Measurements from ENCODE around the gene NES.

NES gene

DNA sequence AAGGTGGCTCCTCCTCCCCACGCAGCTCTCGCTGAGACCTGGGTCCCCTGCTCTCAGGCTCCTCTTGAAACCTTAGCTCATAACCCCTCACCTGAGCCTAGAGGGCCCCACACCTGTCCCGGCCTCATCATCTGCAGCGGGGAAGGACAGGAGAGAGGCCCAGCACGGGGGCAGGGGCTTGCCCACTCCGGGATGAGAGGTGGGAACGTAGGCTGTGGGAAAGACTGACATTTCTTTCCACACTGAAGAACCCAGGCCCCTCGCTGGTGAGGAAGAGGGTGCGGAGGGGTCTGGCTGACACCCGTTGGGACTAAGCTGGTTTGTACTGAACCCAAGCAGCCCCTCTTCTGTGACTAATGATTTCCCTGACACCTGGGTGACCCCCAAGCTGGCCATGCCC is 14.0 kb upstream of the NES start:
- TF ChIP-seq, protein P1, sequence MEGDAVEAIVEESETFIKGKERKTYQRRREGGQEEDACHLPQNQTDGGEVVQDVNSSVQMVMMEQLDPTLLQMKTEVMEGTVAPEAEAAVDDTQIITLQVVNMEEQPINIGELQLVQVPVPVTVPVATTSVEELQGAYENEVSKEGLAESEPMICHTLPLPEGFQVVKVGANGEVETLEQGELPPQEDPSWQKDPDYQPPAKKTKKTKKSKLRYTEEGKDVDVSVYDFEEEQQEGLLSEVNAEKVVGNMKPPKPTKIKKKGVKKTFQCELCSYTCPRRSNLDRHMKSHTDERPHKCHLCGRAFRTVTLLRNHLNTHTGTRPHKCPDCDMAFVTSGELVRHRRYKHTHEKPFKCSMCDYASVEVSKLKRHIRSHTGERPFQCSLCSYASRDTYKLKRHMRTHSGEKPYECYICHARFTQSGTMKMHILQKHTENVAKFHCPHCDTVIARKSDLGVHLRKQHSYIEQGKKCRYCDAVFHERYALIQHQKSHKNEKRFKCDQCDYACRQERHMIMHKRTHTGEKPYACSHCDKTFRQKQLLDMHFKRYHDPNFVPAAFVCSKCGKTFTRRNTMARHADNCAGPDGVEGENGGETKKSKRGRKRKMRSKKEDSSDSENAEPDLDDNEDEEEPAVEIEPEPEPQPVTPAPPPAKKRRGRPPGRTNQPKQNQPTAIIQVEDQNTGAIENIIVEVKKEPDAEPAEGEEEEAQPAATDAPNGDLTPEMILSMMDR (IDR thresholded peaks at IDR 0.05; ENCODE audit: control insufficient read depth, insufficient read depth, low read depth, low read length, missing control alignments): no peak
- no peak overlapping the region for H3K4me3 ChIP-seq (ENCODE audit: control insufficient read depth, low read depth, low read length)
- no peak for DNase-seq (ENCODE audit: low read depth)

DNA sequence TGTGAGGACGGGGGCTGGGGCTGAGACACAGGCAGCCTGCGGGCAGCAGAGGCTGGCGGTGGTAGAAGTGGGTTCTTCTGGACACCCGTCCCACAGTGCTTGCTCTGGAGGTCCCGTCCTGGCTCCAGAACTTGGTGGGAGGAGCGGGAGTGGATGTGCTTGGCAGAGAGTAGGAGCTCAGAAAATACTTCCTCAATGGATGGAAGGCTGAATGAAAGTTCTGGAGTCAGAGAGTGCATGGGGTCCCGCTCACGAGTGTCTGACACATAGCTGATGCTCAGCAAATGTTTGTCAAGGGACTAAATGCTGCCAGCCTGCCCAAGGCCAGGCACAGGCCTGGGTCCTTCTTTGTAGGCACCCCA is 13.4 kb upstream of the NES start:
- H3K4me3 ChIP-seq (ENCODE audit: control insufficient read depth, low read depth, low read length): no peak overlapping the region
- TF ChIP-seq, protein P1 (IDR thresholded peaks at IDR 0.05; ENCODE audit: control insufficient read depth, insufficient read depth, low read depth, low read length, missing control alignments): no peak
- DNase-seq (ENCODE audit: low read depth): no peak

DNA sequence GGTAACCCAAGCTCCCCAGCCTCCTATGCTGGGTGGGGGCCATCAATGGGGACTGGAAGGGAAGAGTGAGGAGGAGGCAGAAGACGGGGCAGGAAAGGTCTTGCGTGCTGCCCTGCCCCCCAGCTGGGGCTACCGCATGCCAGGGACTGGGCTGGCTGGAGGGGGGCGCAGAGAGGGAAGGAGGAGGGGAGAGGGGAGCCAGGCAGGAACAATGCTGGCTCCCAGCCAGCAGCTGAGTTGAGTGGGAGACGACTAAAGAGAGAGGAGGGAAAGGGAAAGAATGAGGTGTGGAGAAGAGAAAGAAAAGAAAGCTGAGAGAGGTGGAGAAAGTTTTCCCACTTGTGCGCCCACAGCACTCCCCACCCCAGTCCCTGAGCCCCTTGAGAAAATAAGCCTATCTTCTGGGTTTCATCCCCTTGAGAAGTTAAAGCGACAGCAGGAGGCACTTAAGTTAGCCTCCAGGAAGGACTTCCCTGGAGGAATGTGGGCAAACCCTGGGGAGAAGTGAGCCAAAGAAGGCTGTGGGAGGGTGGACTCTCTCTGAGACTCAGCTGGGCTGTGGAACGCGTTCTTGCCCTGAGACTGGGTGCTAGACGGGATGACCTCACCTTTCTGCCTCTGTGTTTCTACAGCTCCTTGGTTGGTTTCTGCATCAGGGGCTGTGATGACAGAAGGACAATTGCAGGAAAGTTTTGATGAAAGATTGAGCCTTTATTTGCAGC is 12.9 kb upstream of the NES start:
- TF ChIP-seq, protein P1 (IDR thresholded peaks at IDR 0.05; ENCODE audit: control insufficient read depth, insufficient read depth, low read depth, low read length, missing control alignments): no peak
- no peak overlapping the region; the same call in 1 of the 2 replicates for H3K4me3 ChIP-seq (ENCODE audit: control insufficient read depth, low read depth, low read length)
- no peak for DNase-seq (ENCODE audit: low read depth)

DNA sequence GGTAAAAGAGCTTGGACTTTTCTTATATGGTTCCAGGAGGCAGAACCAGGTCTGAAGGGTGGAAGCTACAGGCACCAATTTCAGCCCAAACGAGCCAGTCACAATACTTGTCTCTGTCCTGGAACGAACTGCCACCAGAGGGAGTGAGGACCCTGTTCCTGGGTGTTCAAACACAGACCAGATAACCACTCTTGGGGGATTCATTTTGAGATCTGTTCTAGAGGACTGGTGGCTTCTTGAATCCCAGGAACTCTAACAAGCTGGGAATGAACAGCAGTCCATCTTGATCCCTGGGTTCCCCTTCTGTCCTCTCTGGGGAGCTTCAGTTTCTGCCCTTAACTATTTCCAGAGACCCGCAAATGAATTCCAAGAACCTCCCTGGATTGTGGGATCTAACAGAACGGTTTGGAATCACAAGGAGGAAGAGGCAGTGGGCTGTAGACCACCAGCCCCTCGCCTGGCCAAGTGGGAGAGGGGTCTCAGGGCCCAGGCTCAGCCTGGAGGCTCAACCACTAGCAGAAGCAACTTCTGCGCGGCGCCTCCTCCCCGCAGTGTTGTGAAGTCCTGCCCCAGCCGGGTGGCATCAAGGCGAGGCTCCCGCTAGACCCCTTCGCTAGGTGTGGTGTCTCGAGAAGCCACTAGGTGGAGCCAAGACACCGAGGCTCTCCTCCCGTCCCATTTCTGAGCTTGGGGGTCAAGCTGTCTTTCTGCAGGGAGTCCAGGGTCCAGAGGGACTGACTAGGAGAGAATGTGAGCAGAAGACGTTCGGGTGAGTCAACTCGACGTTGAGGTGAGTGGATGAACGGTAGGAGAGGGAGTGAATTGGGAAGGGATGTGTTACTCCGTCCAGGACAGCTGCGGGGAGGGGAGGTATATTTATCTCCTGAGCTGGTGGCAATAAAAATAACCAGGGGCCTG is 12.1 kb upstream of the NES start:
- peak; percentile 27 for DNase-seq (ENCODE audit: low read depth)
- peak overlapping the region; percentile 6 for H3K4me3 ChIP-seq (ENCODE audit: control insufficient read depth, low read depth, low read length)
- TF ChIP-seq, protein P1 (IDR thresholded peaks at IDR 0.05; ENCODE audit: control insufficient read depth, insufficient read depth, low read depth, low read length, missing control alignments): peak; percentile 98

DNA sequence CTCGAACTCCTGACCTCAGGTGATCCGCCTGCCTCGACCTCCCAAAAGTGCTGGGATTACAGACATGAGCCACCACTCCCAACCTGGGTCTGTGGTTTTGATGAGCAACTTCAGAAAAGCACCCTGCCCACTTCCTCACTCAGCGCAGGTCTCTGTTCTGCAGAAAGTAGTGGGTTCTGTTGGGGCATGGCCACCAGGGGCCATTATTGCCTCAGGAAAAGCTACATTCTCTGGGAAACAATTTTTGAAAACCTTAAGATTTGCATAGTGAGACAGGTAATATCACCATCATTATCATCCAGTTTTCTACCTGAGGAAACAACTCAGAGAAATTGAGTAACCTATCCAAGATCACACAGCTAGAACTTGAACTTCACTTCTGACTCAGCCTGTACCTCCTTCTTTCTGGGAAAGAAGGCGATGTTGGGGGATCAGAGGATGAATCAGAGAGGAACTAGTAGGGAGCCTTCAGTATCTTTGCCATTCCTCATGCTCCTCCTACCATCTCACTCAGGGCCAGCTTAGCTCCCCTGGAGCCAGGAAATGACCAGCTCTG is 7.1 kb upstream of the NES start:
- TF ChIP-seq, protein P1 (IDR thresholded peaks at IDR 0.05; ENCODE audit: control insufficient read depth, insufficient read depth, low read depth, low read length, missing control alignments): no peak
- DNase-seq (ENCODE audit: low read depth): peak; percentile 48
- no peak overlapping the region for H3K4me3 ChIP-seq (ENCODE audit: control insufficient read depth, low read depth, low read length)

DNA sequence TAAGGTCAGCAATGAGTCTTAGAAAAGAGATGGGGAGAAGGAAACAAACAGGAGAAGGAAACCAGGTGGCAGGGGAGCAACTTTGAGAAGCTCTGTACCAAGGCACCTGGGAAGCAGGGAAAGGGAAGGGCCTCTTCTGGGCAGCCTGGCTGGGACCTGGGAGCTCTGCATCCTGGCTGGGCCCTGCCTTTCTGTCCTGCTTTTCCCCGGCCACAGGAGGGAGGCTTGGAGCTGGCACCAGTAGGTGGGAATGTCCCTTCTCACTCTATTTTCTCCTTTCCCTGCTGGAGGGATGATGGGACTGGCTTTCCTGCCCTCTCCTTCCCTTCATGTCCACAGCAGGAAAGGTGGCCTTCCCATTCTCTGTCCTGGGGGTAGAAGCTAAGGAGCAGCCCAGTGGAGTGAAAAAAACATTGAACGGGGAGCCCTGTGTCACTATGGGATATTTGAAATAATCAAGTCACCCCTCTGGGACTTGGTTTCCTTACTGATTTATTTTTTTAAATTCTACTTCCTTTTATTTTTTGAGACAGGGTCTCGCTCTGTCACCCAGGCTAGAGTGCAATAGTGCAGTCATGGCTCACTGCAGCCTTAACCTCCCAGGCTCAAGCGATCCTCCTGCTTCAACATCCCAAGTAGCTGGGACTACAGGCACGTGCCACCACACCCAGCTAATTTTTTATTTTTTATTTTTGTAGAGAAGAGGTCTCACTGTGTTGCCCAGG is 5.1 kb upstream of the NES start:
- TF ChIP-seq, protein P1 (IDR thresholded peaks at IDR 0.05; ENCODE audit: control insufficient read depth, insufficient read depth, low read depth, low read length, missing control alignments): no peak
- no peak overlapping the region for H3K4me3 ChIP-seq (ENCODE audit: control insufficient read depth, low read depth, low read length)
- DNase-seq (ENCODE audit: low read depth): no peak
